Mononuclear cell (primary cell): ENCODE data around the gene KCNMA1. TPM values are rescaled to one million over a fixed set of nuclear protein-coding genes. Genes with fewer than 3 reads are reported as not detected.
"Not testable (repeated sequence)": the region's sequence is repeated elsewhere in the genome, so short reads cannot be mapped to it uniquely, and the experiment has no call there.

Source experiments
- H3K27me3 ChIP-seq: 2 replicates; pipeline ENCODE4 v1.6.0; 2011; ENCODE audit warnings: low read length, control low read depth; ENCODE audit not compliant: insufficient read depth
- H3K4me1 ChIP-seq: 2 replicates; pipeline ENCODE4 v1.5.1; 2011; ENCODE audit warnings: mild to moderate bottlenecking, low read length, control low read depth; ENCODE audit not compliant: insufficient read depth
- H3K4me3 ChIP-seq: 2 replicates; pipeline ENCODE4 v1.5.1; 2011; ENCODE audit warnings: mild to moderate bottlenecking, low read length, moderate library complexity
- H3K9me3 ChIP-seq: 2 replicates; pipeline ENCODE4 v1.5.1; 2011; ENCODE audit warnings: low read depth, mild to moderate bottlenecking, control low read depth, low read length
- total RNA-seq: library from RNA; depleted of rRNA; stranded (reverse); fragments of >200 nt; gene quantifications from one replicate; pipeline ENCODE4 v1.2.3, GENCODE V29; 2012

KCNMA1 gene
- total RNA-seq, result 0.42 TPM

- H3K4me3 ChIP-seq, result no peak within 1 kb of the TSS
- H3K9me3 ChIP-seq, result no peaks in the 10 kb centered on the region
- no peaks in the 10 kb centered on the region for H3K4me1 ChIP-seq
- H3K27me3 ChIP-seq, result peaks cover 70% of the 10 kb centered on the region
Observed at GRCh38 chr10:77637532-77638320, at the start of gene KCNMA1. Gene KCNMA1, minus strand, starts transcription at chr10:77637808.

- Histone ChIP-seq H3K27me3 (no peaks in the 10 kb centered on the region), H3K4me3 (no peak overlapping the region), H3K4me1 (no peaks in the 10 kb centered on the region), H3K9me3 (no peaks in the 10 kb centered on the region)
Observed at GRCh38 chr10:77686650-77687417, 49.2 kb upstream of the KCNMA1 start.

DNA sequence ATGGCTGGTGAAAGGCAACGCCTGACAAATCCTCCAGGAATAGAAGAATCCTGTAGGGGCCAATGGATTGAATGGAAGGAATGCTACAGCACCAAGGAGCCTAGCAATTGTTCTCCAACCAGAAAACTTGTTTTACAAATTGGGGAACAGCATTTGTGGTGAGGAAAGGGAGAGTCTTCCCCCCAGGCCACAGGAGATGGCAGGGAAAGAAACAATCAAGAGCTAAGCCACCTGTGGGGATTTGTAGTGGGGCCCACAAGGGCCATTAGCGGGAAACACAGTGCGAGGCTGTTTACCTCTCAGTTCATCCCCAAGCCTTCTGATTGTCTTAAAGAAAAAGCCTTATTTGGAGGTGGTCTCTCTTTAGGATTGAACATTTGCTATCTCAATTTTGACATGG is 48.5 kb upstream of the KCNMA1 start:
- no peak overlapping the region for H3K4me3 ChIP-seq
- H3K4me1 ChIP-seq, result no peaks in the 10 kb centered on the region
- no peaks in the 10 kb centered on the region for H3K27me3 ChIP-seq
- H3K9me3 ChIP-seq, result no peaks in the 10 kb centered on the region

DNA sequence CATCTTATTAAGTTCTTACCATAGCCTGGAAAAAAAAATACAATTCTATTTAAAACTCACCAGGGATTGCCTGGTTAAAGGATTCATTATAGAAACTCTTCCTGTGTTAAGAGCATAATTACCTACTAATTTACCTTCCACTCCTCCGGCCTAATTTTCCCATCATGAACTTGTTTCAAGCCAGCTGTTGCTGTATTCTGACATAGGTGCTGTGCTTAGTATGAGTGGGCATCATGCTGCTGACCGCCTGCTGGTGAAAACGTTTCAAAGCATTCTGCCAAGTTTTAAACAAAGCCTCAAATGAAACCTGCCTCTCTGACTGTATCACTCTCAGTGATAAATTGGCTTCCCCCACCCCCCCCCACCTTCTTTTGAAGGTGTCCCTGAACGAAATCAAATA is 47.8 kb upstream of the KCNMA1 start:
- Histone ChIP-seq H3K27me3 (no peaks in the 10 kb centered on the region), H3K9me3 (no peaks in the 10 kb centered on the region), H3K4me3 (no peak overlapping the region), H3K4me1 (no peaks in the 10 kb centered on the region)

GRCh38 chr10:77683088-77683432 is 45.5 kb upstream of the KCNMA1 start:
- H3K4me1 ChIP-seq, H3K4me3 ChIP-seq, H3K27me3 ChIP-seq, H3K9me3 ChIP-seq: not testable (repeated sequence)

GRCh38 chr10:77682393-77683087 is 44.9 kb upstream of the KCNMA1 start:
- H3K4me3 ChIP-seq, result no peak overlapping the region
- H3K27me3 ChIP-seq, result no peaks in the 10 kb centered on the region
- no peaks in the 10 kb centered on the region for H3K4me1 ChIP-seq
- H3K9me3 ChIP-seq, result no peaks in the 10 kb centered on the region

- H3K4me1 ChIP-seq, result no peaks in the 10 kb centered on the region
- no peak overlapping the region for H3K4me3 ChIP-seq
- H3K27me3 ChIP-seq, result no peaks in the 10 kb centered on the region
- H3K9me3 ChIP-seq, result no peaks in the 10 kb centered on the region
Observed at GRCh38 chr10:77681839-77682238, 44.2 kb upstream of the KCNMA1 start.

- Histone ChIP-seq H3K4me3 (no peak overlapping the region), H3K4me1 (no peaks in the 10 kb centered on the region), H3K9me3 (no peaks in the 10 kb centered on the region), H3K27me3 (no peaks in the 10 kb centered on the region)
Observed at GRCh38 chr10:77680811-77681210, 43.2 kb upstream of the KCNMA1 start.

- Histone ChIP-seq H3K9me3 (no peaks in the 10 kb centered on the region), H3K4me1 (no peaks in the 10 kb centered on the region), H3K4me3 (no peak overlapping the region), H3K27me3 (peaks cover 2% of the 10 kb centered on the region)
Observed at GRCh38 chr10:77680065-77680464, 42.5 kb upstream of the KCNMA1 start.

DNA sequence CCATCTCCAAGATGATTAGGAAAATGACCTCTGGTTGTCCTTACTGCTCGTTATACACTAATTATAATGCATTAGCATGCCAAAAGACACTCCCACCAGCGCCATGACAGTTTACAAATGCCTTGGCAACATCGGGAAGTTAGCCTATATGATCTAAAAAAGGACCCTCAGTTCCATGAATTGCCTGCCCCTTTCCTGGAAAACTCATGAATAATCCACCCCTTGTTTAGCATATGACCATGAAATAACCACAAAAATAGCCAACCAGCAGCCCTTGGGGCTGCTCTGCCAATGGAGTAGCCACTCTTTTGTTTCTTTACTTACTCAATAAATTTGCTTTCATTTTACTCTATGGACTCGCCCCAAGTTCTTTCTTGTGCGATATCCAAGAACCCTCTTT is 41.6 kb upstream of the KCNMA1 start:
- H3K4me3 ChIP-seq, result no peak overlapping the region
- H3K9me3 ChIP-seq, result no peaks in the 10 kb centered on the region
- no peaks in the 10 kb centered on the region for H3K4me1 ChIP-seq
- peaks cover 2% of the 10 kb centered on the region for H3K27me3 ChIP-seq

GRCh38 chr10:77678146-77678545 is 40.5 kb upstream of the KCNMA1 start:
- Histone ChIP-seq H3K27me3 (peaks cover 2% of the 10 kb centered on the region), H3K4me3 (no peak overlapping the region), H3K9me3 (no peaks in the 10 kb centered on the region), H3K4me1 (no peaks in the 10 kb centered on the region)

DNA sequence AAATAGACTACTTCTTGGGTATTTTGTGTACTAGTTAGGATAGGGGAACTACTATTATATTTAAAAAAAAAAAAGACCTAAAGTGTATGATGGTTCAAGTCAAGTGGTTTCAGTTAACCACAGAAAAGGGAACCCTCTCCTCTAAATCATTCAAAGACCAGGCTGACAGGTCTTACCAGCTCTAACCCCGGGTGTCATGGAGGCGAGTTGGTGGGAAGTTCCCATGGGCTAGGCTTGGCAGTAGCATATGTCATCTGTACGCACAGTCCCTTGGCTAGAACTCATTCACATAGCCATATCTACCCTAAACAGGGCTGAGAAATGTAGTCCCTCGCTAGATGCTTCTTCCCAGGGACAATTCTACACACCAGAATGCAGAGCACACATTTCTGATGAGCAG is 37.7 kb upstream of the KCNMA1 start:
- Histone ChIP-seq H3K4me3 (no peak overlapping the region), H3K27me3 (peaks cover 2% of the 10 kb centered on the region), H3K4me1 (no peaks in the 10 kb centered on the region), H3K9me3 (no peaks in the 10 kb centered on the region)

DNA sequence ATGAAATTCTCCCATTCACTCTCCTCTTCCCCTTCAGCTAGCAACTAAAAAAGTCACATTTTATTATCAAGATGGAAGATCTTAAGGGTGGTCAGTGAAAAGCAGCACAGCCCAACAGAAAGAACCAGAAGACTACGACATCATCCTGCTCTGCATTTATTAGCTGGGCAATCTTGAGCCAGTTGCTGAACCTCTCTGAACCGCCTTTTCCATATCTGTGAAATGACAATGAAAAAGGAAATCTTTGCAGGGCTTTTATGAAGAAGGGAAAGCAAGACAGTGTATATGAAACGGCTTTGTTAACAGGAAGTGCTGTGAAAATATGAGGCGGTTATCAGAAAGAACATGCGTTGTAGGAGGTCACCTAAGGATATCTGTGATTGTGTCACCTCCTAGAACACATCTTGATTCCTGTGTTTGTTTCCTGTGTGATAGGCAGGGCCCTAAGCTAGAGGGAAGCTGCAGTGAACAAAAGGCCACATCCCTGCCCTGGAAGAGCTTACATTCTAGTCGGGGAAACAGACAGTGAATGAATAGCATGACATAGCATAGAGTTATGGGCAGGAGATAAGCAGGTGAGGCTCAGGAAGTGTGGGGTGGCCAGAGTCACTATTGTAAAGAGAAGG is 36.0 kb upstream of the KCNMA1 start:
- H3K4me3 ChIP-seq, result no peak overlapping the region

GRCh38 chr10:77673101-77673500 is 35.5 kb upstream of the KCNMA1 start:
- no peaks in the 10 kb centered on the region for H3K9me3 ChIP-seq
- H3K27me3 ChIP-seq, result peaks cover 2% of the 10 kb centered on the region
- no peaks in the 10 kb centered on the region for H3K4me1 ChIP-seq
- H3K4me3 ChIP-seq, result no peak overlapping the region

More for the DNA sequence above, 36.0 kb upstream of the KCNMA1 start:
- no peaks in the 10 kb centered on the region for H3K4me1 ChIP-seq
- peaks cover 2% of the 10 kb centered on the region for H3K27me3 ChIP-seq
- H3K9me3 ChIP-seq, result no peaks in the 10 kb centered on the region
